CD4-positive, alpha-beta T cell treated with Interleukin-6 at 100 ng/mL for 8 hours (primary cell): ENCODE data around the gene SCN8A.

Experiments
- DNase-seq: peaks from one replicate; pipeline ENCODE4 v3.0.0-alpha.2; 2020; ENCODE audit warnings: mixed read lengths, low spot score

Gene SCN8A

DNA sequence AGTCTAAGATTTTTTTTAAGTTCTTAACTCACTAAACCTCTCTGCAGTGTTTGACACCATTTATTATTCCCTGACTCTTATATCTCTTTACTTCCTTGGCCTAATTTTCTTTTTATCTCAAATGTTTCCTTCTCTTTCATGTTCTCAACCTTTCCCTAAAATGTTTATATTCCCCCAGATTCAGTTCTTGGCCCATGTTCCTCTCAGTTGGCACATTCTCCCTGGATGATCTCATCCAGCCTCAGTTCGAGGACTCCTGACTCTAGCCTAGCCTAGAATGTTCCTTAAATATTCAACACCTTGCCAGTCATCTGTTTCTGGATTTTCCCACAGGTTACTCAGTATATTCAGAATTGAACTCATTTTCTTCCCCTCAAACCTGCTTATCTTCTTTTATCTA lies 81.3 kb downstream of the SCN8A start:
- no peak for DNase-seq

DNA sequence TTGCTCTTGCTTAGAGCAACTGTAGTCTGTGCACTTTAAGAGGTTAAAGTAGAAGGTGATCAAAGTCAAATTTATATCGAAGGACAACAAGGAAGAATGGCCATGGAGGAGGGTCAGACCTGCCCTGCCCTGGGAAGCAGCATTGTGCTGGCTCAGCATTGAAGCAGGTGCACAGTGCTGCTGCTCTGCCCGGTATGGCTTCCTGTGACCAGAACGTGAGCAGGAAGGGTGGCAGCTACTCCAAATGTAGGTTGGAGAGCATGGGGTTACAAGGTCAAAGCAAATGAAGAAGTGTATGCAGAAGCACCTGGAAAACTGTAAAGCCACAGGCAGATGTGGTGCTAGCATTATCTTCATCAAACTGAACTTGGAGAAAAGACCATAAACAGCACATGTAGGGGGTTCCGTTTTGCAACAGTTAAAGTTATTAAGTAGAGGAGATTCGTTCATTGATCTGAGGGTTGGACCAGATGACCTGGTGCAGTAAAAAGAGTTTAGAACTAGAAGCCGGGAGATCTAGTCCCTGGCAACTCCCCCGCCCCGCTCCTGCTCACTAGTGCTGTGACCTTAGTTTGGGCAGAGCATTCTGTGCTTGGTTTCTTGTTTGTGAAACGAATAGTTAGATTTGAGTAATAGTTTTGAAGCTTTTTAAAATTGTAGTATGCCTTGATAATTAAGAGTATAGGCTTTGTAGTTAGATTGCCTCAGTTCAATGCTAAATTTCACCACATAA lies 84.2 kb downstream of the SCN8A start:
- no peak for DNase-seq

DNA sequence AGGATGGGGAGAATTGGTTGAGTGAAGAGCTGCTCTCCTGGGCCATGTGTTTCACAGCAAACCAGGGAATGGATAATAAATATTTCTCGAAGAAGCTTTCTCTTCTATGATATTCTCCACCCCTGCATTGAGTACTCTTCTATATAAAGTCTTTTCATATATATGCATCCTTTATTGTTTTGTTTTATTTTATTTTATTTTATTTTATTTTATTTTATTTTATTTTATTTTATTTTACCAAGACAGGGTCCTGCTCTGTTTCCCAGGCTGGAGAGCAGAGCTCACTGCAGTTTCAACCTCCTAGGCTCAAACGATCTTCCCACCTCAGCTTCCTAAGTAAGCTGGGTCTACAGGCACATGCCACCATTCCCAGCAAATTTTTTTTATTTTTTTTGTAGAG lies 85.8 kb downstream of the SCN8A start:
- no peak for DNase-seq

DNA sequence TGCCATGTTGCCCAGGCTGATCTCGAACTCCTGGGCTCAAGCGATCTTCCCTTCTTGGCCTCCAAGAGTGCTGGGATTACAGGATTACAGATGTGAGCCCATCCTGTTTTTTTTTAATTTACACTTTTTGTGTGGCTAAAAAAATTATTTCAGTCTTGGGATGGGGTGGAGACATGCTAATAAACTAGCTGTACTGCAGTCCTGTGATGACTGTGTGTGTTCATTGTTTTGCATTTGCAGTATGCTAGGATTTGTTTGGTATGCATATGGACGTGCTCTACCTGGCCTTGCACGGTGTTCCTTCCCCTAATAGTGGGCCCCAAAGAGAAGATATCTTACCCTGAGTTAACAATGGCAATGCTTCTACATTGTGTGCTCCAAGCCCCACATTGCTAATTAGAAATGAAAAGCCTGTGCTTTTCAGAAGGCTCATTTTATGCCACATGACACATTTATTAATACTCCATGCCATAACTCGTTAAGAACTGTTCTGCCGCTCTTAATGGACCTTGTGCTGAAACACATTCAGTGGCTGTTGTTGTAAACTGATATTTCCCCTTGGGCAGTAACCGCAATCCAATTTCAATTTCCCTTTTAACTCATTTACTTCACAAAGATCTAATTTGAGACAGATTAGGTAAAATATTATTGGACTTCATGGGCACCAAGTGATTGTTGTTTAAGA lies 86.4 kb downstream of the SCN8A start:
- DNase-seq: no peak

DNA sequence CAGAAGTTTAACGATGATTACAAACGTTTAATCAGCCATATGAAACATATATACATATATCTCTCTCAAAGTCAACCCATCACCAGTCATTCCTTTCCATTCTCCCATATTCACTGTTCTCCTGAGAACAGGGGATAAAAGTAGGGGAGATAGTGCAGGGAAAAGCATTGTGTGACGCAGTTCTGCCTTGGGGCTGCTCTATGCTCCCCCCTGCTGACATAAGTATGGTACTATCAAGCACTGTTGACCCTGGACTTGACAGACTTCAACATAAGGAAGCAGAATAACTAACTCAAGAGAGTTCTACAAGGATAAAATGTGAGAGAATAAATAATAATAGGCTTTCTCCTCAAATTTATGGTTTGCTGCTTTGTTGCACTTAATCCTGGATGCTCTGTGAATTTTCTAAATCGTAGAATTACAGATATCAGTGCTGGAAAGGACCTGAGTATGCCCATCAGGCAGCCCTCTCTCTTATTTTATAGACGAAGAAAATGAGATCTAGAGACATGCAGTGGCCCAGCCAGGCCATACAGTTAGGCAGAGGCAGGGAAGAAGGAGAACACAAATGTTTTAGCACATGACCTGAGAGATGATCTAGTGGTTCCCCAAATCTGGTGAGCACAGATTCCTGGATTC lies 87.2 kb downstream of the SCN8A start:
- no peak for DNase-seq

DNA sequence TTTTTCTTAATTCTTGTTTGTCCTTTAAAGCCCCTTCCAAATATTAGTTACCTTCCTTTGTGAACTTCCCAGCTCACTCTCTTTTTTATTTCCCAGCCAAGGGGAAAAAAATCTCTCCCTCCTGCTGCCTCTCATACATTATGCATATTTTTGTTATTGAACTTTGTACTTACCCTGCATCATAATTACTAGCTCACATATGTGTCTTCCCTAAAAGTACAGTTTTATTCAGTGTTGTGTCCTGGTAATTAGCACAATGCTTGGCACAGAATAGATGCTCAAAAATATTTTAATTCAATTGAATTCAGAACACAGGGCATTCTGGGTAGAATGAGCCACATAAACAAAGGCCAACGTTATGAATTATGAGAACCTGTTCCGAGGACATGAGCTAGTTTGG lies 91.9 kb downstream of the SCN8A start:
- DNase-seq: no peak

DNA sequence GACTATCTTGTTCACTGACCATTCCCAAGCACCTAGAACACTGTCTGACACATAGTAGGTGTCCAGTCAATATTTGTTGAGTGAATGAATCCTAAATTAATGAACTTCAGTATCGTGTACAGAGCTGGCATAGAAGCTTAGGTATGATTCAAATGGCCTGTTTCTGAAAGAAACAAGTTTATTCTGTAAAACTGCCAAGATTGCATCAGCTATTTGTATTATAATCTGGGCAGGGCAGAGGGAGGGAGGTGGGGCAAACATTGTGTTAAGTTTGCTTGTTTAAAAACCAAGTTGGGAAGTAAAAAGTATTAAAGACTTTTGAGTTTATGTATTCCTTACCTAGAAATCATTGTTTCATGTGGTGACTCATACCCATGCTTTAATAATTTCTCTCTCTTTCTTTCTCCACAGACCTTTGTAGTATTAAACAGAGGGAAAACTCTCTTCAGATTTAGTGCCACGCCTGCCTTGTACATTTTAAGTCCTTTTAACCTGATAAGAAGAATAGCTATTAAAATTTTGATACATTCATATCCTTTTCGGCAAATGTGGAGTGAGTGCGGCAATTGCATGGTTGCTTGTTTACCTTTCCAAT lies 92.8 kb downstream of the SCN8A start:
- DNase-seq: no peak

DNA sequence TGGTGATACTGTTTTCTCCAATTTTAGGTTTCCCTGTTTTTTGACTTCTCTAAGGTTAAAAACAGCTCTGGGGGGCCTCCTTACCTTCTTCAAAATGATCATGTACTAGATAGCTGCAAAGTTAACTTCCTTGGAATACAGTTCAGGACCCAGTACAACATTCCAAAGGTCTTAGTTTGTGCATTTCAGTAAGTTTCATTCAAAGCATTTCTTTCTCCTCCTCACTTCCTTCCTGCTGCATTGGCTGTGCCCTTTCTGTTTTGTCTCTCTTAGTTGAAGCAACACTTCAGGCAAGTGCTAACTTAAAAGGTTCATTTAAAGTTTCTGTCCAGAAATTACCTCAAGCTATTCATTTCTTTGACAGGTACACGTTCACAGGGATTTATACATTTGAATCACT lies 95.7 kb downstream of the SCN8A start:
- no peak for DNase-seq

DNA sequence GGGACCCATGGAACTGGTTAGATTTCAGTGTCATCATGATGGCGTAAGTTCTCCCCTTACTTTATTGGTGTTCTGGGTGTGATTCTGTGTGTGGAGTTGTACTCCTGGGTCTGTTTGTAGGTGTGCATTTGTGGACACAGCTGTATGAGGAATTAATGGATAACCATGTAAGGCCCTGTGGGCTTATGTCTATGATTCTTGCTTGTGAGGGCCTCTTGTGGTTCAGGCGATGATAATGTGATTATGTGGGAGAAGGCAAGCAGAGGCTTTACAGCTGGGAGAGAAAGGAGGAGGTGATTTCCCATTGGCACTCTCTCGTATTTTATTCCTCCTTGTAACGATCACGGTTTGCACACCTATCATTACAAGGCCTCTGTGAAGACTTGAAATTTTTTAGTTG lies 96.1 kb downstream of the SCN8A start:
- DNase-seq: no peak

DNA sequence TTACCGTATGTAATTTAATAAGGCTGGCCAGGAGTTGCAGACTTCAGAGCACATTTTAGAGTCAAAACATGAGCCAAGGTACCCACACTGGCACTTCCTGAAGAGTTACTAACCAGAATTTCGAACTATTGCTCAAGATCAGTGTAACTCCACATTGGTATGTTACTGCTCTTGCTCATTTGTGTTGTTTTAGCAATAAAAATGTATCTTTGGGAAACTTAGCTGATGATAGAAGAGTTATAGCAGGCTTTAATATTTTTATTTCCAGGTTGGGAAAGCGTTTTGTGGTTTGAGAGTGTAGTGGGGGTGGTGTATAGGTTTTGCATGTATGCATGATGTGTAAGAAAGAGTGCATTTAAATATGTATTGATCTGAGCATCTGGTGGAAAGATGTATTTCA lies 96.6 kb downstream of the SCN8A start:
- no peak for DNase-seq

DNA sequence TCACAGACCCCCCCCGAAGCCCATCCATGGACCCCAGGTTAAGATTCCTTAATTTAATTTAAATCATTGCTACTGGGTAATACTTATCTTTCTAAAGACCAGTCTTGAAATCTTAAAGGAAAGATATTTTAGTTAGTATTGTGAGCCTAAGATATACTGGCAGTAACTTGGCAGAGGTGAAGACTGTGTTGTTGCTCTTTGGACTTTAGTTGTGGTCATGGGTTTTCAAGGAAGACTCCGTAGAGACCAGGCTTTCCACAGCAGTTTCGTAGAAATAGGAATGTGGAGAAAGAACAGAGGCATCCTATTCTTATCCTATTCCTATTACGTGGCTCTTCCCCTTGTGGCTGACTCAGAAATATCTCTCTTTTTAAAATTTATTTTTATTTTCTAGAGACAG lies 99.0 kb downstream of the SCN8A start:
- DNase-seq: no peak

DNA sequence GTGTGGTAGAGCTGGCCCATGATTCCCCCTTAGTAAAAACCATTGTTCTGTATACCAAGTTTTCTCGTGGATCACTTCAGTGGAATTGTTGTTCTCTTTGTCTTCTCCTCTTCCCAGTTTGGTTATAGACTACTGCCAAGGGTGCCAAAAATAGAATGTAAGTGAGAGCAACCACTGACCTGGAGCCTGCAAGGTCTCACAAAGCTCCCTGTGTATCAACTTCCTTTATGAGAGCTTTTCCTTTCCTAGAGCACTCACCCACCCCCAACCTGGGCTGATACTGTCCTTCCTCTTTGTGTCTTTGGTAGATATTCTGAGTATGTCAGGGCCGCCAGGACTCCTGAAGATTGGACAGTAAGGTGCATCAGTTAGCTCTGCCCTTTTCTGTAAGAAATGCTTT lies 101.0 kb downstream of the SCN8A start:
- no peak for DNase-seq

DNA sequence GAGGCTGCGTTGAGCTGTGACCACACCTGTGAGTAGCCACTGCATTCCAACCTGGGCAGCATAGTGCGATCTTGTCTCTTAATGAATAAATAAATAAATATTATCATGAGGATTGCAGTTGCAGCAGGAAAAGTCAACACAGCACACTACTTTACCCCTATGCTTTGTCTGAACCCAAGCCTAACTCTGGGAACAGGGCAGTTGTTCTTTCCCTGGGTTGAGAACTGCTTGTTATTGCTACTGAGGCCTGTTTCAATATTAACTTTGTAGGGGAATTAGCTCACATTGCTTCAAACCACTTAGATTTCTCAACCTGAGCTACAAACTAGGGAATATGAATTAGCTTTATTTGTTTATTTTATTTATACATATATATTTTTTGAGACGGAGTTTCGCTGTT lies 102.5 kb downstream of the SCN8A start:
- no peak for DNase-seq

DNA sequence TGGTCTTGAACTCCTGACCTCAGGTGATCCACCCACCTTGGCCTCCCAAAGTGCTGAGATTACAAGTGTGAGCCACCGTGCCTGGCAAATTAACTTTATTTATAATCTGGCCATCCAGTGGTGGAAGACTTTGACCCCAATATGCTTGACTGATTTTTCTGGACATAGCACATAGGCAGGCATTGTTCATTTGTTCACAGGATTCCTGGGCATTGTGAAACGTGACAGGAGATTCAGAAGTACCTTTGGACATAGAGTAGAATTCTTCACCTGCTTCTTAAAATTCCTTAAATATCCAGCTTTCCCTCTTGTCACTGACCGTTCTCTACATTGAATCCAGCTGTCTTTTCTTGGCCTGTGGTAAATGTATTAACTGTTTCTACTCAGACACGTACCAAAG lies 103.1 kb downstream of the SCN8A start:
- no peak for DNase-seq

DNA sequence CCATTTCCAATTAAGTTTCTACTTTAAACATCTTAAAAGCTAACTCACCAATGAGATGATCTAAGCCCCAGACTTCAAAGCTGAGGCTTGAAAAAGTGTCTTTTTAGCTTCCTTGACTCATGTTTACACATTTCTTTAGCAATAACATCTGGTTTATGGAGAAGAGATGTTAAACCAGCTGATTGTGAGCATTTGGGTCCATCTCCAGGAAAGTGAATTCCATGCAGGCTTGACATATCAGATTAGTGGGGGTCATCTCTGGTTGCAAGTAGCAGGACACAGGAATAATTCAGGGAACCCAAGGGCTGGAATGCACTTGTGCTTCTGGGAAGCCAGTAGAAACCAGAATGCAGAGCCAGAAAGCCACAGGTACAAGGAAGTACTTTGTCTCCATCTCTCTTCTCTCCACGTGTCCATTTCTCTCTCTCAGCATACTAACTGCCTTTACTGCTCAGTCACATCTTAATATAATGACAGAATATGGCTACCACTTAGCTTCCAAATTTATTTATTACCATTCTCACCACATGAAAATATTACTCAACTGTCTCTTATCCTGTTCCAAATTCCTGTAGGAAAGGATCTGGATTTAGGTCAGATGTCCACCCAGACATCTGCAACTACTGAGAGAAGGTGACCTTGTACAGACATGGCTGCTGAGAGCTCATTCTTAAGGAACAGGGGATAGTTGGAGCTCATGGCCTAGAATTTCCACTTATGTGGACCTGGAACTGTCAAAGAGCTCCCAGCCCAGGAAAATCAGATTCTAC lies 104.4 kb downstream of the SCN8A start:
- no peak for DNase-seq

DNA sequence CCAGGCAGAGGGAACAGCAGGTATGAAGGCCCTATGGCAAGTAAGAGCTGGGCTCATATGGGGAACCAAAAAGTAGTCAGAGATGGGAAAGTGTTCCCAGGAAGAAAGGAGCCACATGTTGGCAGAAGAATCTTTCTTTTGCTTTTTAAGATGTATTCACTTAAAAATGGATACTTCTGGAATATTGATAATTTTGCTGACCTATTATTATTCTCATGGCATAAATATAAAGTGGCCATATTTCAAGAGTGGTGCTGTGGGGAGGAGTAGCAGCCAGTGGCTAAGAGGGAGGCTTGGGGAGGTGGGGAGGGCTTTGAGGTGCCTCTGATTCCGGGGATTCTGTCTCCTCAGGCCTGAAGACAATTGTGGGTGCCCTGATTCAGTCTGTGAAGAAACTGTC lies 108.2 kb downstream of the SCN8A start:
- no peak for DNase-seq

DNA sequence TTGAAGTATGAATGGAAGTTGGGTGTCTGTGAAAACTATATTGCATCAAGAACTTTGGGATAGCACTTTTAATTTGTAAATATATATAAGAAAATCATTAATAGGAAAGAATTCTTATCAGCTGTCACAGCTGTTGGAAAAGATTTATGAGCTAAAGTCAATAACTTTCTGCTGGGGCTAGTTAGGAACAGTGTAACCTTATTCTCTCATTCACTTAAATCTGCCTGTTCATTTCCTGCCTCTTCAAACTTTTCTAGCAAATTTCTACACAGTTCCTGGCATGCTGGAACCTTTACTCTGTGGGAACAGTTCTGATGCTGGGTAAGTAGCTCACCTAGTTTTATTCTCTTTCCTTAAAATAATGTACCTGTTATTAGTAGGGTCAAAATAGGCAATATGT lies 109.9 kb downstream of the SCN8A start:
- DNase-seq: no peak

DNA sequence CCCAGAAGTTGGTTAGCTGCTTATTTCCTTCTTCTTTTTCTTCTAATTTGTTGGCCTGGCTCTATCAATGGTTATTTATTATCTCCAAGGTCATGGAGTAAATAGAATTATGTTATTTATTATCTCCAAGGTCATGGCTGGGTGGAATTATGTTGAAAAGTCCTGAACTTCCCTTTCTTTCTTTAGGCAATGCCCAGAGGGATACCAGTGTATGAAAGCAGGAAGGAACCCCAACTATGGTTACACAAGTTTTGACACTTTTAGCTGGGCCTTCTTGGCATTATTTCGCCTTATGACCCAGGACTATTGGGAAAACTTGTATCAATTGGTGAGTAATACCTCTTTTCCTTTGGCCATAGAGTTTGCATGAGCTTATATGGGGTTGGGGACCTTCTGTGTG lies 111.6 kb downstream of the SCN8A start:
- no peak for DNase-seq

DNA sequence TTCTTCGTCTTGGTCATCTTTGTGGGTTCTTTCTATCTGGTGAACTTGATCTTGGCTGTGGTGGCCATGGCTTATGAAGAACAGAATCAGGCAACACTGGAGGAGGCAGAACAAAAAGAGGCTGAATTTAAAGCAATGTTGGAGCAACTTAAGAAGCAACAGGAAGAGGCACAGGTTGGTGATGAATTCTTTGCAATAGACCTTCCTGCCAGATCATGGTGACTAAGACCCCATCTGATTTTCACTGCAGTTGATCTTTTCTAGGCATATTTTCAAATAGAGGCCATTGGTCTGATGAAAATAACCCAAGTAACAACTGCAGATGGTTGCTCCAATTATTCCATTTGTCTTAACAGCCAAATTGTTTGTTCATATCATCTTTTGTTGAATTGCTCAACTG lies 114.4 kb downstream of the SCN8A start:
- DNase-seq: no peak

DNA sequence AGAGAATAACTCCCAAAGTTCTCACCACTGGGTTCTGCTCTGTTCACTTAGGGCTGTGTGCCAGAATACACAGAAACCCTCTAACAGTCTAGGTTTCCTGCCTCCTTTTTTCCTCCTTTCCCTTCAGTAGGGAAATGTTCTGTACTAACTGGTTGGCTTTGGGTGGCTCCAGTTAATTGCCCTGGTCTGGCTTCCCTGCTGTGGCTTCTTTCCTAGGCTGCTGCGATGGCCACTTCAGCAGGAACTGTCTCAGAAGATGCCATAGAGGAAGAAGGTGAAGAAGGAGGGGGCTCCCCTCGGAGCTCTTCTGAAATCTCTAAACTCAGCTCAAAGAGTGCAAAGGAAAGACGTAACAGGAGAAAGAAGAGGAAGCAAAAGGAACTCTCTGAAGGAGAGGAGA lies 115.2 kb downstream of the SCN8A start:
- no peak for DNase-seq

DNA sequence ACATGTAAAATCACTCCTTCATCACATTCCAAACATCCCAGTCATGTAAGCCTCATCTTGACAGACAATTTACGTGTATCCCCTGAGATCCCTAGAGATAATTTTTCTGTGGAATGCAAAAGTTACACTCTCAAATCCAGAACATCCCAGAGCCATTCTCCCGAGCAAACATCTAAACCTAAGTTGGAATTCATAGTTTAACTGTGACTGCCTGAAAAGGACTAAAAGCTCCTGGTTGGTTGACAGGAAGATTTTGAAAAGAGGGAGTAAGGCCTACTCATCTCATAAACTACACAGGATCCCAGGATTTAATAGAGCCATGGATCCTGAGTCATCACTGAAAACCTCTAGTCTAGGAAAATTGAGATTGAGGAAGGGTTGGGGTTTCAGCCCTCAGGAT lies 123.6 kb downstream of the SCN8A start:
- DNase-seq: no peak

DNA sequence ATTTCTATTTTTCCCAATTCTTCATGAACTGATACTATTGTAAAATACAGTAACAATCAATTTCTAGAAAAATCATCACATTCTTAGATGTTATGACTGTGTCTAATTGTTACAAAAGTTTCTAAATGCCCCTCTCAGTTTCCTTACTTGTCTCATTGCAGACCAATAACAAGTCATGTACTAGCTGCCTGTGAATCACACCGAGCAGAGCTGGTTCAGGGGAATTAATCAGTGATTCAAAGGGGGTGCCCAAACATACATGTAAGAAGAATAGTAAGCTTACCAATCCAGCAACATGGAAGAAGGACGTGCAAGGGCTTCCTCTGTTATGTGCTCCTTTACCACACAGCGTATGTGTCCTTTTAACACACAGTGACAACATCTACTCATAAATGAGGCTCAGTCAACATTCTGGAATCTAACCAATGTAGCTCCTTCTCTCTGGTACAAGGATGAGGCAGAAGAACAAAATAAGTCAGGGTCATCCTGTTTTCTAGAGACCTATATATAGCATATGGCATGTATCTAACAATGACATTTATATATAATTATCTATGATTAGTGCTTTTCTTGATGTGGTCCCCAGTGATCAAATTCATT lies 126.4 kb downstream of the SCN8A start:
- DNase-seq: no peak
